ENCODE data around the gene SYNE1. TPM values are rescaled to one million over a fixed set of nuclear protein-coding genes. Genes with fewer than 3 reads are reported as not detected.

SYNE1 gene
- total RNA-seq, 3 donors from 2014 or later (not counting 1 experiment from before 2014, with no cell fraction given): 489 to 570 (median 498) TPM

GRCh38 chr6:152257581-152257980, 379.6 kb downstream of the SYNE1 start:
- Histone ChIP-seq H3K36me3 (ENCODE audit: control insufficient read depth, insufficient read depth, low read length) (peaks cover 78% of the 10 kb centered on the region), H3K9me3 (ENCODE audit: control insufficient read depth, insufficient read depth, low read length) (no peaks in the 10 kb centered on the region), H3K27me3 (ENCODE audit: control insufficient read depth, insufficient read depth, low read length) (no peaks in the 10 kb centered on the region), H3K4me3 (ENCODE audit: low read length) (no peak overlapping the region), H3K27ac (ENCODE audit: low read length) (no peak overlapping the region), H3K4me1 (ENCODE audit: control insufficient read depth, insufficient read depth, low read length) (no peaks in the 10 kb centered on the region)
- ATAC-seq (no peak), DNase-seq (no peak)
- Mint-ChIP-seq H3K9me3 (no peaks in the 10 kb centered on the region), H3K27ac (peak overlapping the region in 1 of 2 donors; percentile 48), H3K36me3 (peaks cover 38% of the 10 kb centered on the region), H3K27me3 (ENCODE audit: low read depth in 2 of 2) (no peaks in the 10 kb centered on the region), H3K4me3 (no peak overlapping the region), H3K4me1 (peaks cover 0 to 5% of the 10 kb centered on the region in 2 donors)
- intact Hi-C loops (cut with micrococcal nuclease): no loop called here
- TF ChIP-seq CTCF (IDR thresholded peaks at IDR 0.05): no peak

GRCh38 chr6:152250127-152250526, 387.0 kb downstream of the SYNE1 start:
- WGBS (ENCODE audit: insufficient coverage): 100% methylated on average over 1 of the region's 3 CpGs
- H3K36me3 Mint-ChIP-seq: peaks cover 27% of the 10 kb centered on the region
- H3K9me3 Mint-ChIP-seq: no peaks in the 10 kb centered on the region
- DNase-seq (no peak), ATAC-seq (no peak)
- H3K9me3 ChIP-seq (ENCODE audit: control insufficient read depth, insufficient read depth, low read length): no peaks in the 10 kb centered on the region
- no peaks in the 10 kb centered on the region for H3K4me1 ChIP-seq (ENCODE audit: control insufficient read depth, insufficient read depth, low read length)
- no peak overlapping the region for H3K4me3 ChIP-seq (ENCODE audit: low read length)
- H3K4me3 Mint-ChIP-seq: no peak overlapping the region
- H3K27me3 Mint-ChIP-seq (ENCODE audit: low read depth in 2 of 2): no peaks in the 10 kb centered on the region
- no peak overlapping the region for H3K27ac Mint-ChIP-seq
- no peak for TF ChIP-seq CTCF (IDR thresholded peaks at IDR 0.05)
- peaks cover 70% of the 10 kb centered on the region for H3K36me3 ChIP-seq (ENCODE audit: control insufficient read depth, insufficient read depth, low read length)
- H3K27me3 ChIP-seq (ENCODE audit: control insufficient read depth, insufficient read depth, low read length): no peaks in the 10 kb centered on the region
- H3K27ac ChIP-seq (ENCODE audit: low read length): no peak overlapping the region
- H3K4me1 Mint-ChIP-seq: no peaks in the 10 kb centered on the region
- intact Hi-C loops (cut with micrococcal nuclease): no loop called here

- no peak overlapping the region for H3K4me3 ChIP-seq (ENCODE audit: low read length)
- H3K36me3 ChIP-seq (ENCODE audit: control insufficient read depth, insufficient read depth, low read length): peaks cover 70% of the 10 kb centered on the region
- Mint-ChIP-seq H3K27me3 (ENCODE audit: low read depth in 2 of 2) (no peaks in the 10 kb centered on the region), H3K27ac (peak overlapping the region; percentile 5 to 35), H3K4me3 (no peak overlapping the region), H3K9me3 (no peaks in the 10 kb centered on the region), H3K36me3 (peaks cover 36% of the 10 kb centered on the region), H3K4me1 (no peaks in the 10 kb centered on the region)
- no peaks in the 10 kb centered on the region for H3K27me3 ChIP-seq (ENCODE audit: control insufficient read depth, insufficient read depth, low read length)
- H3K9me3 ChIP-seq (ENCODE audit: control insufficient read depth, insufficient read depth, low read length): no peaks in the 10 kb centered on the region
- intact Hi-C loops (cut with micrococcal nuclease): no loop called here
- no peak for ATAC-seq
- no peak for TF ChIP-seq CTCF (IDR thresholded peaks at IDR 0.05)
- DNase-seq: no peak
- 100% methylated on average over 1 of the region's 2 CpGs for WGBS (ENCODE audit: insufficient coverage)
- no peak overlapping the region for H3K27ac ChIP-seq (ENCODE audit: low read length)
- no peaks in the 10 kb centered on the region for H3K4me1 ChIP-seq (ENCODE audit: control insufficient read depth, insufficient read depth, low read length)
Observed at GRCh38 chr6:152248980-152249379, 388.2 kb downstream of the SYNE1 start.

- H3K36me3 ChIP-seq (ENCODE audit: control insufficient read depth, insufficient read depth, low read length): peaks cover 73% of the 10 kb centered on the region
- H3K4me3 Mint-ChIP-seq: no peak overlapping the region
- WGBS (ENCODE audit: insufficient coverage): 93% methylated on average over 2 of the region's 4 CpGs
- H3K36me3 Mint-ChIP-seq: peaks cover 27% of the 10 kb centered on the region
- intact Hi-C loops (cut with micrococcal nuclease): no loop called here
- no peaks in the 10 kb centered on the region for H3K4me1 Mint-ChIP-seq
- H3K9me3 ChIP-seq (ENCODE audit: control insufficient read depth, insufficient read depth, low read length): no peaks in the 10 kb centered on the region
- H3K27me3 ChIP-seq (ENCODE audit: control insufficient read depth, insufficient read depth, low read length): no peaks in the 10 kb centered on the region
- H3K4me1 ChIP-seq (ENCODE audit: control insufficient read depth, insufficient read depth, low read length): no peaks in the 10 kb centered on the region
- no peak for ATAC-seq
- DNase-seq: no peak
- no peak overlapping the region for H3K27ac Mint-ChIP-seq
- TF ChIP-seq CTCF (IDR thresholded peaks at IDR 0.05): no peak
- no peak overlapping the region for H3K4me3 ChIP-seq (ENCODE audit: low read length)
- no peaks in the 10 kb centered on the region for H3K9me3 Mint-ChIP-seq
- H3K27me3 Mint-ChIP-seq (ENCODE audit: low read depth in 2 of 2): no peaks in the 10 kb centered on the region
- H3K27ac ChIP-seq (ENCODE audit: low read length): no peak overlapping the region
Observed at GRCh38 chr6:152246554-152247337, 390.4 kb downstream of the SYNE1 start.

Data from natural killer cell (primary cell).